Endothelial cell of umbilical vein (primary cell): Measurements from ENCODE around the gene GIGYF2. TPM values are rescaled to one million over a fixed set of nuclear protein-coding genes. Genes with fewer than 3 reads are reported as not detected.

ENCODE experiments used
- BruUV-seq: library from RNA; stranded (reverse); fragments of 400-500 nt; replicated peaks from 2 replicates; lab custom pipeline; 2021; lab: Mats Ljungman, UMichigan
- CTCF ChIA-PET: fragments of 300-600, 350-600 bp; sonication (Branson Sonifier 250); formaldehyde crosslinking; loops from one replicate; lab custom pipeline; 2021; ENCODE audit warnings: antibody characterized with exemption, inconsistent platforms; lab: Charles Lee
- POLR2A ChIA-PET: fragments of 300-600, 350-600 bp; sonication (Branson Sonifier 250); formaldehyde crosslinking; loops from one replicate; lab custom pipeline; 2021; ENCODE audit warnings: antibody characterized with exemption, inconsistent platforms; lab: Charles Lee
- DNase-seq: peaks from one replicate; pipeline ENCODE4 v3.0.0-alpha.2; 2011; ENCODE audit warnings: low read depth, low spot score
- FAIRE-seq: peaks from 2 replicates; lab custom pipeline; 2011; peaks lifted over from hg19 to GRCh38; lab: Jason Lieb, UNC
- H2AFZ ChIP-seq: 2 replicates; pipeline ENCODE4 v1.6.0; 2012; ENCODE audit warnings: low read depth, low read length, control low read depth, inconsistent platforms
- H3K27ac ChIP-seq: 2 replicates; pipeline ENCODE4 v1.5.1; 2011; ENCODE audit warnings: low read depth, mild to moderate bottlenecking, control low read depth, low read length, moderate library complexity; ENCODE audit not compliant: insufficient read depth
- H3K27me3 ChIP-seq, 2 experiments: 2 replicates each; pipeline versions ENCODE4 v1.6.0 to v1.6.1; 2011; ENCODE audit warnings: low read length in 2 of 2, mixed read lengths in 1 of 2; ENCODE audit not compliant: control insufficient read depth in 2 of 2, insufficient read depth in 2 of 2
- H3K36me3 ChIP-seq, 2 experiments: 2 replicates in 1 of 2; 3 replicates in 1 of 2; pipeline ENCODE4 v1.5.1; 2011; ENCODE audit warnings: low read length in 2 of 2, mild to moderate bottlenecking in 1 of 2, moderate library complexity in 1 of 2; ENCODE audit not compliant: control insufficient read depth in 2 of 2, insufficient read depth in 2 of 2; ENCODE audit errors: extremely low read depth in 1 of 2
- H3K4me1 ChIP-seq: 3 replicates; pipeline ENCODE4 v1.5.1; 2011; ENCODE audit warnings: mild to moderate bottlenecking, low read length; ENCODE audit not compliant: control insufficient read depth, insufficient read depth; ENCODE audit errors: extremely low read depth
- H3K4me2 ChIP-seq: 2 replicates; pipeline ENCODE4 v1.6.1; 2011; ENCODE audit warnings: low read length, control low read depth, mixed read lengths; ENCODE audit not compliant: insufficient read depth
- H3K4me3 ChIP-seq, 3 experiments: fragments of 200-600 bp in 1 of 3; sonication (generic), shearing (Covaris generic) in 1 of 3; replicated peaks in 1 of 3; 2 replicates each; pipeline ENCODE4 v1.5.1; 2011 to 2016; ENCODE audit warnings: control low read depth in 3 of 3, low read length in 3 of 3, mild to moderate bottlenecking in 2 of 3, inconsistent platforms in 1 of 3, low read depth in 1 of 3, moderate library complexity in 1 of 3; ENCODE audit not compliant: insufficient read depth in 1 of 3
- H3K79me2 ChIP-seq: 2 replicates; pipeline ENCODE4 v1.6.0; 2012; ENCODE audit warnings: low read length, inconsistent platforms; ENCODE audit not compliant: control insufficient read depth, insufficient read depth
- H3K9ac ChIP-seq: replicated peaks from 2 replicates; pipeline ENCODE3; 2011; ENCODE audit warnings: low read length, control low read depth; ENCODE audit not compliant: insufficient read depth; ENCODE audit errors: extremely low read depth
- H3K9me1 ChIP-seq: replicated peaks from 3 replicates; pipeline ENCODE4 v1.6.0; 2011; ENCODE audit warnings: mild to moderate bottlenecking, low read length; ENCODE audit not compliant: control insufficient read depth, insufficient read depth; ENCODE audit errors: extremely low read depth
- H3K9me3 ChIP-seq: replicated peaks from 2 replicates; pipeline ENCODE4 v1.5.1; 2012; ENCODE audit warnings: low read length, inconsistent platforms; ENCODE audit not compliant: control insufficient read depth, insufficient read depth
- H4K20me1 ChIP-seq: replicated peaks from 2 replicates; pipeline ENCODE3; 2011; ENCODE audit warnings: mild to moderate bottlenecking, low read length; ENCODE audit not compliant: control insufficient read depth, insufficient read depth; ENCODE audit errors: extremely low read depth
- CTCF ChIP-seq, 2 donors: IDR thresholded peaks; 1 replicate in 1 of 2; 2 replicates in 1 of 2; pipeline ENCODE4 v1.5.1; 2011; ENCODE audit warnings: low read length in 2 of 2, mild to moderate bottlenecking in 2 of 2, moderate library complexity in 2 of 2, control low read depth in 1 of 2, inconsistent platforms in 1 of 2, low read depth in 1 of 2; ENCODE audit not compliant: insufficient read depth in 1 of 2; ENCODE audit errors: extremely low read depth in 1 of 2
- EZH2 ChIP-seq: IDR thresholded peaks from 2 replicates; pipeline ENCODE4 v1.6.1; 2012; ENCODE audit warnings: borderline replicate concordance, low read depth, mild to moderate bottlenecking, moderate library complexity, low read length, inconsistent platforms; ENCODE audit not compliant: severe bottlenecking
- FOS ChIP-seq: IDR thresholded peaks from 2 replicates; pipeline ENCODE4 v1.6.1; 2011; ENCODE audit warnings: mild to moderate bottlenecking, low read length, moderate library complexity, borderline replicate concordance; ENCODE audit not compliant: insufficient read depth
- GATA2 ChIP-seq: IDR thresholded peaks from 2 replicates; pipeline ENCODE4 v1.7.0; 2011; ENCODE audit warnings: low read depth, mild to moderate bottlenecking, moderate library complexity, mixed read lengths, low read length; ENCODE audit not compliant: insufficient read length, insufficient read depth
- JUN ChIP-seq: IDR thresholded peaks from 2 replicates; pipeline ENCODE4 v1.6.1; 2011; ENCODE audit warnings: borderline replicate concordance, low read depth; ENCODE audit not compliant: insufficient read length, insufficient read depth
- MYC ChIP-seq: IDR thresholded peaks from one replicate; pipeline ENCODE4 v1.6.1; 2011; ENCODE audit warnings: mild to moderate bottlenecking, low read depth, low read length
- POLR2A ChIP-seq: IDR thresholded peaks from 2 replicates; pipeline ENCODE4 v1.6.1; 2012; ENCODE audit warnings: low read depth, mild to moderate bottlenecking, control low read depth, low read length
- POLR2AphosphoS5 ChIP-seq: IDR thresholded peaks from 2 replicates; pipeline ENCODE4 v1.6.1; 2012; ENCODE audit warnings: low read depth, mild to moderate bottlenecking, control low read depth, low read length, moderate library complexity; ENCODE audit not compliant: insufficient read depth
- dilution Hi-C: fragments of 300-500 bp; cut with MboI; formaldehyde crosslinking; loops from one replicate; pipeline ENCODE4 v1.15.0; 2019; ENCODE audit warnings: low sequenced_read_pairs; ENCODE audit not compliant: extremely low pct_ligation_motif_present
- intact Hi-C: fragments of 100-400 bp; cut with micrococcal nuclease; formaldehyde crosslinking; loops from one replicate; pipeline ENCODE4 v1.10.0; 2022
- polyA plus RNA-seq, 4 experiments: library from polyadenylated mRNA; depleted of rRNA in 3 of 4; stranded (reverse) in 3 of 4; unstranded in 1 of 4; fragments of >200 nt; gene quantifications; 2 replicates each; pipeline versions ENCODE4 v1.2.1 to v1.2.3, GENCODE V29; 2011 to 2012; ENCODE audit warnings: missing spikeins in 1 of 4
- total RNA-seq: library from RNA; stranded (reverse); gene quantifications from 2 replicates; pipeline ENCODE4 v1.2.3, GENCODE V29; 2021
- TF ChIP-seq, protein P1 (sequence below): IDR thresholded peaks from 2 replicates; pipeline ENCODE4 v1.6.1; 2011; ENCODE audit not compliant: insufficient read depth, insufficient read length

Gene GIGYF2
- total and polyA plus RNA-seq, 2 donors (not counting 3 experiments of a cell fraction or from before 2014, with no cell fraction given) = 22.9 to 56.4 TPM

GRCh38 chr2:232896111-232896510 lies 199.0 kb downstream of the GIGYF2 start:
- no peaks in the 10 kb centered on the region for H3K9me3 ChIP-seq
- ChIA-PET POLR2A (no interaction called here), CTCF (interaction anchor here (0.6 kb wide), 1 partner anchor 43 kb away, joined by 3 read pairs; no protein-coding TSS in a partner anchor)
- no peak for FAIRE-seq
- no peak overlapping the region for H3K4me2 ChIP-seq
- peaks cover 2% of the 10 kb centered on the region for H3K4me1 ChIP-seq
- no peaks in the 10 kb centered on the region for H3K27me3 ChIP-seq
- no peaks in the 10 kb centered on the region for H3K9me1 ChIP-seq
- no peak for DNase-seq
- BruUV-seq = no TSS peak
- H3K27ac ChIP-seq = no peak overlapping the region
- no peak overlapping the region for H2AFZ ChIP-seq
- no peak overlapping the region for H3K4me3 ChIP-seq
- no peaks in the 10 kb centered on the region for H4K20me1 ChIP-seq
- TF ChIP-seq GATA2 (no peak), FOS (no peak), POLR2A (no peak), MYC (no peak), CTCF (IDR thresholded peaks at IDR 0.05; ENCODE audit: extremely low read depth in 1 of 2, insufficient read depth in 1 of 2, low read depth in 1 of 2, low read length in 2 of 2) (no peak), EZH2 (no peak), POLR2AphosphoS5 (no peak), JUN (no peak)
- TF ChIP-seq, protein P1, sequence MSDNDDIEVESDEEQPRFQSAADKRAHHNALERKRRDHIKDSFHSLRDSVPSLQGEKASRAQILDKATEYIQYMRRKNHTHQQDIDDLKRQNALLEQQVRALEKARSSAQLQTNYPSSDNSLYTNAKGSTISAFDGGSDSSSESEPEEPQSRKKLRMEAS = no peak
- dilution Hi-C loops (no loop called here), intact Hi-C loops (no loop called here)
- no peaks in the 10 kb centered on the region for H3K36me3 ChIP-seq
- H3K9ac ChIP-seq = no peak overlapping the region
- no peaks in the 10 kb centered on the region for H3K79me2 ChIP-seq
